Large intestine (tissue), 3 donors: ENCODE measurements around the gene TBCD. TPM values are rescaled to one million over a fixed set of nuclear protein-coding genes. Genes with fewer than 3 reads are reported as not detected.

Experiments
- DNase-seq, 2 donors: peaks; one replicate each; pipeline versions ENCODE4 v3.0.0 to v3.0.0-alpha.2; 2013
- H3K27ac ChIP-seq: one replicate; pipeline ENCODE4 v1.5.1; 2013; ENCODE audit warnings: low read length
- H3K27me3 ChIP-seq: 2 replicates; pipeline ENCODE4 v1.6.1; 2013; ENCODE audit warnings: low read length; ENCODE audit not compliant: control insufficient read depth, insufficient read depth
- H3K36me3 ChIP-seq: 2 replicates; pipeline ENCODE4 v1.6.1; 2013; ENCODE audit warnings: low read length; ENCODE audit not compliant: control insufficient read depth, insufficient read depth
- H3K4me1 ChIP-seq: one replicate; pipeline ENCODE4 v1.6.1; 2013; ENCODE audit warnings: low read length; ENCODE audit not compliant: control insufficient read depth, insufficient read depth
- H3K4me3 ChIP-seq: one replicate; pipeline ENCODE4 v1.5.1; 2013; ENCODE audit warnings: low read length
- H3K9me3 ChIP-seq: one replicate; pipeline ENCODE4 v1.6.1; 2013; ENCODE audit warnings: mild to moderate bottlenecking, low read depth, low read length, moderate library complexity; ENCODE audit not compliant: control insufficient read depth
- WGBS: methylation state at CpG from one replicate; pipeline ENCODE4 v1.1.5; 2013; ENCODE audit warnings: low lambda C conversion rate; ENCODE audit not compliant: insufficient coverage; 5-methylcytosine and 5-hydroxymethylcytosine counted together
- polyA plus RNA-seq: library from polyadenylated mRNA; unstranded; fragments of 120-200 nt; gene quantifications from one replicate; pipeline ENCODE4 v1.2.1, GENCODE V29; 2013

The TBCD gene
- polyA plus RNA-seq, 1 donor = 81.9 TPM

- Histone ChIP-seq H3K9me3 (no peaks in the 10 kb centered on the region), H3K36me3 (peaks cover 27% of the 10 kb centered on the region), H3K4me1 (peaks cover 14% of the 10 kb centered on the region), H3K27me3 (no peaks in the 10 kb centered on the region), H3K27ac (no peak overlapping the region), H3K4me3 (no peak overlapping the region)
- DNase-seq = no peak
- WGBS = no CpG with 5 or more reads among the region's 20 CpGs
Measured at GRCh38 chr17:82832881-82833475, 81.1 kb downstream of the TBCD start.

DNA sequence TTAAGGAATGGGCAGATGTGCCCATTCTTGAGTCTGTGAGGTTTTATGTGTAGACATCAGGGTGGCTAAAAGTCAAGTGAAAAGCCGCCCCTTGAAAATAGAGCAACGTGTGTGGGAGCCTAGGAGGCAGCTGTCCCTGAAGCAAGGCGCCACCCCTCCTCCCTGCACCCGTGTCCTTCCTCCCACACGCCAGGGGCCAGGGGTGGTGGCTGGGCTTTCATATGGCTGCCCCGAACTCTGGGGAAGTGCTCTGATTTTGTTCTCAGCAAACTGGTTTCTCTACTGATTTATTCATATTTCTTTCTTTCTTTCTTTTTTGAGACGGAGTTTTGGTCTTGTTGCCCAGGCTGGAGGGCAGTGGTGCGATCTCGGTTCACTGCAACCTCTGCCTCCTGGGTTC is 83.3 kb downstream of the TBCD start:
- Histone ChIP-seq H3K9me3 (no peaks in the 10 kb centered on the region), H3K4me3 (no peak overlapping the region), H3K4me1 (peaks cover 16% of the 10 kb centered on the region), H3K27me3 (no peaks in the 10 kb centered on the region), H3K27ac (no peak overlapping the region), H3K36me3 (peaks cover 13% of the 10 kb centered on the region)
- WGBS = 83% methylated on average over 1 of the region's 9 CpGs
- DNase-seq = no peak

DNA sequence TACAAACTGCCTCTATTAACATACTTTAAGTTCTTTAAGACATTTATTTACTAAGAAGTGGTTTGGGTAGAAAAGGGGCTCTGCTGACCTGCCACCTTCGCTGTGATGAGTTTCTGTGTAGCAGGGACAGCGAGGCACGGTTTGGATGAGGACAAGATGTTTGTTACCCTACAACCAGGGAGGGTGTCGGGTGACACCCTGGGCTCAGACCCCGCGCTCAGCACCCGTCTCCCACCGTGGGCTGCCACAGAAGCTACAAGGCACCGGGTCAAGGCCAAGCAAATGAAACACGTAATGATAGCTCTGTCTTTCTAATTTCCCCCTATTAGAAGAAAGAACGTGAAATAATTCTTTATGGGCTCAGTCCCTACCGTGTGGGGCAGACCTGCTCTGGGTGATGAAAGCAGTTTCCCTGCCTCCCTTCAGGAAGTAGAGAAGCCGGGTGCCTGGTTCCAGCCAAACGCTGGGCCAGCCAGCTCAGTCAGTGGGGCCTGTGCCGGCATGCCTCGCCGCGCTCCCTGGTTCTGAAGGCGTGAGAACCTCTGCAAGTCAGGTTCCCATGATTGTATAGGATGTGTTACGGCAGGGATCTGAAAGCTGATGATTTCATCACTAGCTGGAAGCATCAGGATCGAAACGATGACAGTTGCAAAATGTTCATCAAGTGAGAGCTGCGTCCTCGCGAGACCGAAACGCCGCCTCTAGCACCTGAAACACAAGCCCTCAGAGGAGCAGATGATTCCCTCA is 84.1 kb downstream of the TBCD start:
- no peak for DNase-seq
- Histone ChIP-seq H3K27me3 (no peaks in the 10 kb centered on the region), H3K4me3 (no peak overlapping the region), H3K27ac (no peak overlapping the region), H3K4me1 (peaks cover 16% of the 10 kb centered on the region), H3K9me3 (no peaks in the 10 kb centered on the region), H3K36me3 (peaks cover 10% of the 10 kb centered on the region)
- 100% methylated on average over 3 of the region's 28 CpGs for WGBS

DNA sequence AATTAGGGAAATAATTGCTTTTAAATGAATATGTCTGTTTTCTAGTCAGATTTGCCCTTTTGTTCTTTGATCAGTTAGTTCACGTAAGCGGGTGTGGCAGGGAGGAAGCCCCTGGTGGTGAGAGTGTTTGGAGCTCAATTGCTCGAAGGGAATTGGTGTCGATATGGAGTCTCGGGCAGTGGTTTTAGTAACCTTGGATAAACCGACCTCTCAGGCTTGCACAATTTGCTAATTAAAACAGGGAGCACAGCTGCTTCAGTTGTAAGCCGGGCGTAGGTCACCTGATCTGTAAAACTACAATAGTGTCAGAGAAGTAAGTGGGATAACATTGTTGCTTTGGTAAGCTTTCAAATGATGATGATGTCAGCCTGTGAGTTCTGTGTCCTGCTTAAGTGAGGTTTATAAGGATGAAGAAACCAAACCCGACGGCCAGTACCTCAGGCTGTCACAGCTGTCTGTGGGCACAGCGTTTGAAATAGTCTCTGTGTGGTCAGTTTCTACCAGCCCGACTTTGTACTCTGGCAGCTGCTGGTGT is 85.0 kb downstream of the TBCD start:
- peak overlapping the region; percentile 13 for H3K27ac ChIP-seq
- DNase-seq = peak in 1 of 2 donors; percentile 70

GRCh38 chr17:82837586-82838320 is 85.9 kb downstream of the TBCD start:
- no peaks in the 10 kb centered on the region for H3K27me3 ChIP-seq
- H3K4me1 ChIP-seq = peaks cover 16% of the 10 kb centered on the region
- no peak for DNase-seq
- peak overlapping the region; percentile 54 for H3K27ac ChIP-seq
- no CpG with 5 or more reads among the region's 13 CpGs for WGBS
- H3K9me3 ChIP-seq = no peaks in the 10 kb centered on the region
- peaks cover 3% of the 10 kb centered on the region for H3K36me3 ChIP-seq
- H3K4me3 ChIP-seq = no peak overlapping the region

More for the DNA sequence above, 85.0 kb downstream of the TBCD start:
- Histone ChIP-seq H3K4me1 (peaks cover 16% of the 10 kb centered on the region), H3K27me3 (no peaks in the 10 kb centered on the region), H3K36me3 (peaks cover 5% of the 10 kb centered on the region), H3K4me3 (no peak overlapping the region), H3K9me3 (no peaks in the 10 kb centered on the region)
- WGBS = no CpG with 5 or more reads among the region's 12 CpGs

DNA sequence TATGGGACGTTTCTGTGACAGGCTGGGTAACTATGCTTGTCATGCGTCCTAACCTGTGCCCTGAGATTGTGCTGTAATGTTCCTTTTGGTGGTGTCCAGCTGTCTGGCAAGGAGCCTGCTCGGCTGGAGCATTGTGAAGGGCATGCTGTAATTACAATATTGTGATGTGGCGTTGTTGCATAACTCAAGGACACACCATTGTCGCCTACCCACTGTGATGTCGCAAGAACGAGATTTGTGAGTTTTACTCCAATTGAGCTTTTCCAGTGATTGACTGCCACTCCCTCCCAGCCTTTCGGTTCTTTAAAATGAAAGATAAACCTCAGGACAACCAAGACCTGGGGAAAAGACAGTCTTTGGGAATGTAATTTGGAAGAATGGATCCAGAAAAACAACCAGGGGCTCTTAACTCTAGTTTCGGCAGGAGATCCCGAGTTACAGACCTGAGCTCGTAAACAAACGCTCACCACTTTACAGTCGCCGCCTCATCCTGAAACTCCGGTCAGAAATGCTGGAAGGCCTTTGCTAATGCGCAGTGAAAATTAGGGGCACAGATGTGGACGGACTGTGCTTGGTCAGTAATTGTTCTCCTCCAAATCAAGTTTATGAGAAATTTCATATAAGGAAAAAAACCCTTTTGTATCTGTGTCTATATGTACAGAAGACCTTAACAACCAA is 86.7 kb downstream of the TBCD start:
- peaks cover 2% of the 10 kb centered on the region for H3K36me3 ChIP-seq
- no peaks in the 10 kb centered on the region for H3K27me3 ChIP-seq
- H3K27ac ChIP-seq = peak overlapping the region; percentile 54
- peak; percentile 76 to 91 for DNase-seq
- H3K4me3 ChIP-seq = no peak overlapping the region
- H3K9me3 ChIP-seq = no peaks in the 10 kb centered on the region
- WGBS = 14% methylated on average over 1 of the region's 17 CpGs
- peaks cover 16% of the 10 kb centered on the region for H3K4me1 ChIP-seq

DNA sequence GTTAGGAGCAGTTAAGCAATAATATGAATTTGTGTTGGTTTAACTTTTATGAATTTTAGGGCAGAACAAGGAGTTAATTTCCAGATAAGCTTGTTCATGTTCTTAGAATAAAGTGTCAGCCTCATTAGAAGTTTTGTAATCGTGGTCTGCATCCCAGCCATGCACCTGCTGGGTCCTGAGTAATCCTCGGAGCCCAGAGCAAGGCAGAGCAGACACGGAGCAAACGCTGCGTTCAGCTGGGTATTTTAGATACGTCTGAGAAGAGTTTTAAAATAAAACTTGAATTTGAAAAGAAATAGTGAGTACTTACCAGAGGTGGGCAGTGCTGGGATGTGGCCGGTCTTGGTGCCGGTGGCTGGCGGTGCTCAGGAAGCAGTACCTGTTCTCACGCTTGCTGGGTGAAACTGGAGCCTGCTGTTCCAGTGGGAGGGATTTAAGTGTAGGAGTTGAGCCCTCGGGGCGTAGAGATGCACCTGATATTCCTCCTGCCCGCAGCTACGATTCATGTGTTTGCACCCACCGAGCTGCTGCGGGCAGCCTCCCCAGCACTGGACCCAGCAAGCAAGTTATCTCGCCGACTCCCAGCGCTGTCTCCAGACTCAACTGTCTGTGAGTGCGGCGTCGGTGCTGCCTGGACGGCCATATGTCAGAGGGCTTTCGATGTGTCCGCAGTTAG is 87.9 kb downstream of the TBCD start, which contains the start of gene ZNF750:
ZNF750 (minus strand) TSS at position 406 of the 676 bp plus-strand sequence. CDS start 7,568 bp downstream, outside the sequence.
- H3K27ac ChIP-seq = peak within 1 kb of the TSS; percentile 54
- no peaks in the 10 kb centered on the region for H3K9me3 ChIP-seq
- DNase-seq = no peak
- H3K27me3 ChIP-seq = no peaks in the 10 kb centered on the region
- peaks cover 16% of the 10 kb centered on the region for H3K4me1 ChIP-seq
- no peaks in the 10 kb centered on the region for H3K36me3 ChIP-seq
- no peak within 1 kb of the TSS for H3K4me3 ChIP-seq
- 83% methylated on average over 1 of the region's 25 CpGs for WGBS

- Histone ChIP-seq H3K27ac (no peak overlapping the region), H3K9me3 (no peaks in the 10 kb centered on the region), H3K4me1 (peaks cover 16% of the 10 kb centered on the region), H3K27me3 (no peaks in the 10 kb centered on the region), H3K4me3 (no peak overlapping the region), H3K36me3 (no peaks in the 10 kb centered on the region)
- WGBS = no CpG with 5 or more reads among the region's 12 CpGs
- DNase-seq = no peak
Measured at GRCh38 chr17:82840431-82840831, 88.6 kb downstream of the TBCD start.

- Histone ChIP-seq H3K4me3 (no peak overlapping the region), H3K4me1 (peaks cover 11% of the 10 kb centered on the region), H3K9me3 (no peaks in the 10 kb centered on the region), H3K27me3 (no peaks in the 10 kb centered on the region), H3K27ac (no peak overlapping the region), H3K36me3 (peaks cover 3% of the 10 kb centered on the region)
- no CpG with 5 or more reads among the region's 16 CpGs for WGBS
- DNase-seq = no peak
Measured at GRCh38 chr17:82841921-82842596, 90.2 kb downstream of the TBCD start.
